GM13977 (cell line): Measurements from ENCODE around the gene CMTM1.

Experiments used
- DNase-seq: peaks from one replicate; pipeline ENCODE4 v3.0.0; 2012; ENCODE audit warnings: low spot score
- in situ Hi-C: fragments of 300-500 bp; cut with MboI; formaldehyde crosslinking; loops from one replicate; pipeline ENCODE4 v1.12.0; 2022; ENCODE audit warnings: low sequenced_read_pairs, low pct_unique_long_range_greater_than_20kb, mixed read lengths, inconsistent platforms; ENCODE audit not compliant: unreplicated experiment
- TF ChIP-seq, protein P1 (sequence below): IDR thresholded peaks from 2 replicates; pipeline ENCODE4 v1.5.1; 2012; ENCODE audit warnings: mild to moderate bottlenecking, control low read depth; ENCODE audit not compliant: insufficient read depth; ENCODE audit errors: extremely low read depth, missing control alignments

The CMTM1 gene

DNA sequence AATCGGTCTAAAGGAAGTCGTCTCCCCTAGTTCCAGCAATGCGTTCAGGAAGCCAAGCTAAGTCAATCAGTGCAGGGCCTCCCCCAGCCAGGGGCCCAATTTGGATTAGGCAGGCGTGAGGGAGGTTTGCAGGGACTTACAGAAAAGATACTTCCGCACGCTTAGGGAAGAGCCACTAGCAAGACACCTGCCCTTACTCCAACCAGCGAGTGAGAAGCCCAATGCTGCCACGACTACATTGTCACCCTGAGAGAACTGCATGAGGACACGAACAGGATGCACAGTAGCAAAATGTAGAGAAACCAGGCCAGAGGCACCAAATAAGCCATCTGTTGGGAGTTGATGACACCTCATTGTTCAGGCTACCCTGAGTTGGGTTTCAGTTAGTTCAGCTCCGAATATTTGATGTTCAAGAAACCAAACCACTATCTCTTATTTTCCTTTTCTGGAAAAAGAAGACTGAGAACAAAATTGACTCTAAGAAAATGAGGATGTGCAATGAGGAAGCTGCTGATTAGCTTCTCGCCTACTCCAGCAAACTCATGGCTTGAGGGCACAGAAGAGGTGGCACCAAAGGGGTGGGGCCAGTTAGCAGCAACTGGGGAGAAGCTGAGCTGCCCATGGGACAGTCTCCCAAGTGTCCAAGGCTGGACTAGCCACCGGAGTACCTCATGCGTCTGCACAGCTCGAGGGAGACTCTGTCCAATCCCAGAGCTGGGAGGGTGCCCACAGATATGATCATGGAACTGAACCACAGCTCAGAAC lies 45.7 kb upstream of the CMTM1 start:
- no peak for DNase-seq

GRCh38 chr16:66521252-66521713 lies 45.0 kb upstream of the CMTM1 start:
- in situ Hi-C loops = no loop called here
- DNase-seq = no peak
- TF ChIP-seq, protein P1, sequence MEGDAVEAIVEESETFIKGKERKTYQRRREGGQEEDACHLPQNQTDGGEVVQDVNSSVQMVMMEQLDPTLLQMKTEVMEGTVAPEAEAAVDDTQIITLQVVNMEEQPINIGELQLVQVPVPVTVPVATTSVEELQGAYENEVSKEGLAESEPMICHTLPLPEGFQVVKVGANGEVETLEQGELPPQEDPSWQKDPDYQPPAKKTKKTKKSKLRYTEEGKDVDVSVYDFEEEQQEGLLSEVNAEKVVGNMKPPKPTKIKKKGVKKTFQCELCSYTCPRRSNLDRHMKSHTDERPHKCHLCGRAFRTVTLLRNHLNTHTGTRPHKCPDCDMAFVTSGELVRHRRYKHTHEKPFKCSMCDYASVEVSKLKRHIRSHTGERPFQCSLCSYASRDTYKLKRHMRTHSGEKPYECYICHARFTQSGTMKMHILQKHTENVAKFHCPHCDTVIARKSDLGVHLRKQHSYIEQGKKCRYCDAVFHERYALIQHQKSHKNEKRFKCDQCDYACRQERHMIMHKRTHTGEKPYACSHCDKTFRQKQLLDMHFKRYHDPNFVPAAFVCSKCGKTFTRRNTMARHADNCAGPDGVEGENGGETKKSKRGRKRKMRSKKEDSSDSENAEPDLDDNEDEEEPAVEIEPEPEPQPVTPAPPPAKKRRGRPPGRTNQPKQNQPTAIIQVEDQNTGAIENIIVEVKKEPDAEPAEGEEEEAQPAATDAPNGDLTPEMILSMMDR = no peak

More for the DNA sequence above, 45.7 kb upstream of the CMTM1 start:
- in situ Hi-C loops = no loop called here
- TF ChIP-seq, protein P1 = no peak

DNA sequence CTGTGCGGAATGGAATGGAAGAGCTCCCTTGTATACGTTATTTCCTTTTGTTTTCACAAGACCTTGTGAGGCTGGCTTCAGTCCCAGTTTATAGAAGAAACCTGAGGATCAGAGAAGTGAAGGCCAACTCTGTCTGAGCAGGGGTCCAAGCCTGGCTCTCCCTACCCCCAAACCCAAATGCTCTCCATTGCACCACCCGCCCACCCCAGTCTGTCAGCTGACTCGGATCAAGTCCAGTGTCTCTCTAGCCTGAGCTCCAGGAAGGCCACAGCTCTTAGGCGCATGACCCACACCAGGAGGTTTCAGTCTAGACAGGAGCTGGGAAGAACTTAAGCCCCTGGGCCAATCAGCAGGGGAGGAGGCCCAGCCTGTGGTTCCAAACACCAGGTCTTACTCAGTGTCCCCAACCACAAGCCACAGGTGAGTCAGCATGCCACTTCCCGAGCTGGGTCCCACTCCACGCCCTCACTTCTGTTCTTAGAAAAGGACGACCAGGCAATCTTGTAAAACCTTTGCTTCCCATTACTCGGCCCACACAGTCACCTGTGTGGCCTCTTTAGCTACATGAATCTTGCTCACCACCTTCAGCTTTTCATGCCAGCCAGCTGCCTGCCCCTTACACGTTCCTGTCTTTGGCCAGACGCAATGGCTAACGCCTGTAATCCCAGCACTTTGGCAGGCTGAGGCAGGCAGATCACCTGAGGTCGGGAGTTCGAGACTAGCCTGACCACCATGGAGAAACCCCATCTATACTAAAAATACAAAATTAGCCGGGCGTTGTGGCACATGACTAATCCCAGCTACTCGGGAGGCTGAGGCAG lies 44.1 kb upstream of the CMTM1 start:
- in situ Hi-C loops = no loop called here

GRCh38 chr16:66522816-66523590 lies 43.2 kb upstream of the CMTM1 start:
- in situ Hi-C loops = no loop called here
- TF ChIP-seq, protein P1 = no peak
- no peak for DNase-seq

More for the DNA sequence above, 44.1 kb upstream of the CMTM1 start:
- peak; percentile 34 for DNase-seq
- TF ChIP-seq, protein P1 = no peak

- in situ Hi-C loops = no loop called here
- no peak for DNase-seq
- TF ChIP-seq, protein P1 = no peak
Observed at GRCh38 chr16:66523861-66524354, 42.3 kb upstream of the CMTM1 start.
